Astrocyte (in vitro differentiated cells and primary cell): ENCODE results near the gene OR51F2.

Experiments used
- CTCF ChIP-seq: IDR thresholded peaks from 2 replicates; pipeline ENCODE4 v1.5.1; 2011; ENCODE audit warnings: low read depth, mild to moderate bottlenecking, inconsistent platforms, low read length, moderate library complexity; ENCODE audit not compliant: insufficient read depth
- EZH2 ChIP-seq: IDR thresholded peaks from 2 replicates; pipeline ENCODE4 v1.6.1; 2012; ENCODE audit warnings: mild to moderate bottlenecking, low read length, inconsistent platforms; ENCODE audit not compliant: insufficient read depth

- no peak for TF ChIP-seq EZH2
- TF ChIP-seq CTCF: no peak
These were observed 27.9 kb downstream of the OR51F2 start, which contains the start of gene OR51S1 for GRCh38 chr11:4848908-4849532.
